HepG2 (cell line): ENCODE results near the gene KNCN.

ENCODE experiments used
- BHLHE40 ChIP-seq: IDR thresholded peaks from 2 replicates; pipeline ENCODE4 v1.6.1; 2011; ENCODE audit warnings: low read length, improper control_type of control experiment
- CBFB ChIP-seq: sonication (generic); formaldehyde crosslinking; IDR thresholded peaks from 2 replicates; pipeline ENCODE4 v1.4.0; 2020; ENCODE audit warnings: missing genetic modification reagents
- CREB1 ChIP-seq, 2 experiments: fragments of 450-650 bp in 1 of 2; IDR thresholded peaks; 2 replicates each; pipeline ENCODE4 v1.6.1; 2016 to 2017; ENCODE audit warnings: control low read depth in 1 of 2, mild to moderate bottlenecking in 1 of 2, missing compliant biosample characterization in 1 of 2, missing genetic modification characterization in 1 of 2
- FIP1L1 ChIP-seq: fragments of 200-400 bp; formaldehyde crosslinking; IDR thresholded peaks from 2 replicates; pipeline ENCODE4 v1.6.1; 2018; ENCODE audit warnings: low read depth, mild to moderate bottlenecking, low read length, moderate library complexity, borderline replicate concordance; ENCODE audit not compliant: insufficient read depth
- KDM1A ChIP-seq: IDR thresholded peaks from 2 replicates; pipeline ENCODE4 v1.6.1; 2016; ENCODE audit warnings: missing compliant biosample characterization
- PCBP1 ChIP-seq: fragments of 200-400 bp; formaldehyde crosslinking; IDR thresholded peaks from 2 replicates; pipeline ENCODE4 v1.6.1; 2017; ENCODE audit warnings: mild to moderate bottlenecking, low read depth, low read length, borderline replicate concordance
- SMARCE1 ChIP-seq: fragments of 450-650 bp; IDR thresholded peaks from 2 replicates; pipeline ENCODE4 v1.6.1; 2017; ENCODE audit warnings: borderline replicate concordance
- TAF1 ChIP-seq: sonication (generic); formaldehyde crosslinking; IDR thresholded peaks from 2 replicates; pipeline ENCODE4 v1.4.0; 2020; ENCODE audit warnings: missing genetic modification reagents
- THAP11 ChIP-seq: IDR thresholded peaks from 2 replicates; pipeline ENCODE4 v1.6.1; 2016; ENCODE audit warnings: missing biosample characterization, missing genetic modification reagents
- ZNF10 ChIP-seq: sonication (generic); formaldehyde crosslinking; IDR thresholded peaks from 2 replicates; pipeline ENCODE4 v1.4.0; 2020; ENCODE audit warnings: mild to moderate bottlenecking, low read depth, missing genetic modification reagents, borderline replicate concordance
- ZNF639 ChIP-seq: conservative IDR thresholded peaks from 2 replicates; pipeline ENCODE4 v1.6.1; 2018; ENCODE audit warnings: missing genetic modification reagents

- TF ChIP-seq TAF1, result no peak
- TF ChIP-seq FIP1L1, result no peak
- TF ChIP-seq PCBP1, result no peak
- no peak for TF ChIP-seq SMARCE1
- TF ChIP-seq ZNF639, result no peak
- TF ChIP-seq ZNF10 (CRISPR knock-in tag), result no peak
- TF ChIP-seq CBFB (CRISPR knock-in tag), result no peak
- no peak for TF ChIP-seq BHLHE40
- no peak for TF ChIP-seq CREB1 (IDR thresholded peaks at IDR 0.05)
- no peak for TF ChIP-seq CREB1 (CRISPR knock-in tag; IDR thresholded peaks at IDR 0.05)
- no peak for TF ChIP-seq THAP11 (CRISPR knock-in tag)
- no peak for TF ChIP-seq KDM1A (CRISPR knock-in tag)
Measured at GRCh38 chr1:46536527-46536926, 14.9 kb downstream of the KNCN start.
